Left ventricle myocardium inferior (tissue), 1 donor: ENCODE measurements around the gene CALN1. TPM values are rescaled to one million over a fixed set of nuclear protein-coding genes. Genes with fewer than 3 reads are reported as not detected.

Experiments used
- DNase-seq: peaks from one replicate; pipeline ENCODE4 v3.0.0-alpha.2; 2020
- H3K27ac ChIP-seq: fragments of 200-600 bp; replicated peaks from 2 replicates; pipeline ENCODE4 v1.8.0; 2021
- H3K27me3 ChIP-seq: fragments of 200-600 bp; 2 replicates; pipeline ENCODE4 v1.8.0; 2021; ENCODE audit warnings: low read depth
- H3K36me3 ChIP-seq: fragments of 200-600 bp; 2 replicates; pipeline ENCODE4 v1.8.0; 2021
- H3K4me1 ChIP-seq: fragments of 200-600 bp; 2 replicates; pipeline ENCODE4 v1.8.0; 2021
- H3K4me3 ChIP-seq: fragments of 200-600 bp; 2 replicates; pipeline ENCODE4 v1.8.0; 2021; ENCODE audit warnings: mild to moderate bottlenecking, moderate library complexity
- H3K9me3 ChIP-seq: fragments of 200-600 bp; replicated peaks from 2 replicates; pipeline ENCODE4 v1.8.0; 2021
- CTCF ChIP-seq: fragments of 200-600 bp; IDR thresholded peaks from 2 replicates; pipeline ENCODE4 v1.8.0; 2021; ENCODE audit warnings: antibody characterized with exemption, mild to moderate bottlenecking, borderline replicate concordance
- intact Hi-C: fragments of 100-400 bp; cut with micrococcal nuclease; formaldehyde crosslinking; loops from one replicate; pipeline ENCODE4 v1.11.0; 2022
- total RNA-seq: library from RNA; stranded (reverse); fragmentation: NEBNext Ultra II Directional; extraction: Animal tissue kit (Norgen Biotek cat#: 25700); gene quantifications from one replicate; pipeline ENCODE4 v1.2.1, GENCODE V29; 2021
- donor health status: DM: no; HTN: yes; CAD: no; lungs with severe emphysema.

Gene CALN1
- total RNA-seq, 1 donor from 2014 or later, result not detected

DNA sequence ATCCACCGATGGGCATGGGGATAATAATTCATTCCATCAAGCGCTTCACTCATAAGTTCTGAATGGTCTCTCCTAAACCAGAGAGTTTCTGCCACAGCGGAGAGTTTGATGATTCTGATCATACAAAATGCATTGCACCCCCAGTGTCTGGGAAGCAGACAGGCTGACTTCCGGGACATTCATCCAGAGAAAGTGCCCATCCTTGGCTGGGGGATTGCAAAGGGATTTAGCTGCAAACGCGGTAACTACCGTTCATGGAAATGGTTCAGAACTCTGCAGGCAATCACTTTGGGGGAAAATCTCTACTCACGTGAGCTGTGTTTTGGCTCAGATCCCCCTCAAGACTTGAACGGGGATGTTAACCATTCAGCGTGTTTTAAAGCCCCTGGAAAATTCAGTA, 33.4 kb upstream of the CALN1 start:
- no peak for TF ChIP-seq CTCF
- peaks cover 88% of the 10 kb centered on the region for H3K27me3 ChIP-seq
- H3K36me3 ChIP-seq, result no peaks in the 10 kb centered on the region
- H3K4me1 ChIP-seq, result no peaks in the 10 kb centered on the region
- DNase-seq, result no peak
- no peak overlapping the region for H3K27ac ChIP-seq
- H3K9me3 ChIP-seq, result no peaks in the 10 kb centered on the region
- intact Hi-C loops, result no loop called here
- H3K4me3 ChIP-seq, result no peak overlapping the region

DNA sequence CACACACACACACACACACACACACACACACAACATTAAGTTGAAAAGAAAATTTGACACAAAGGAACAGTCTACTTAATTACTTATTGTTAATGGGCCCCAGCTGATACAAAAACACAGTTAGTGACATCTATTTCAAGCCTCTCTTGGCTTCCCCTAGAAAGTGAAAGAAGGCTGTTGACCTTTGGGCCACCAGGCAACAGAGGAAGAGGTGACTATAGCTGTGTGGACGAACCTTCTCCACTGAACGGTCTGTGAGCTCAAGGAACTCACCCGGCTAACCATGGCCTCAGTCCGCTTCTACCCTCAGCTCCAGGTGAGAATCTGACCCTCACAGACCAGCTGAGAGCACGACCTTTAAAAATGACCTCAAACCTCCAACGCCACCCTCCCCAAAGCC, 32.9 kb upstream of the CALN1 start:
- Histone ChIP-seq H3K4me1 (no peaks in the 10 kb centered on the region), H3K4me3 (no peak overlapping the region), H3K27me3 (peaks cover 83% of the 10 kb centered on the region), H3K27ac (no peak overlapping the region), H3K9me3 (no peaks in the 10 kb centered on the region), H3K36me3 (no peaks in the 10 kb centered on the region)
- DNase-seq, result no peak
- intact Hi-C loops, result no loop called here
- TF ChIP-seq CTCF, result no peak

GRCh38 chr7:72444026-72444776, 32.1 kb upstream of the CALN1 start:
- Histone ChIP-seq H3K36me3 (no peaks in the 10 kb centered on the region), H3K4me3 (no peak overlapping the region), H3K27ac (no peak overlapping the region), H3K9me3 (no peaks in the 10 kb centered on the region), H3K27me3 (peaks cover 85% of the 10 kb centered on the region), H3K4me1 (no peaks in the 10 kb centered on the region)
- DNase-seq, result no peak
- intact Hi-C loops, result no loop called here
- TF ChIP-seq CTCF, result no peak

DNA sequence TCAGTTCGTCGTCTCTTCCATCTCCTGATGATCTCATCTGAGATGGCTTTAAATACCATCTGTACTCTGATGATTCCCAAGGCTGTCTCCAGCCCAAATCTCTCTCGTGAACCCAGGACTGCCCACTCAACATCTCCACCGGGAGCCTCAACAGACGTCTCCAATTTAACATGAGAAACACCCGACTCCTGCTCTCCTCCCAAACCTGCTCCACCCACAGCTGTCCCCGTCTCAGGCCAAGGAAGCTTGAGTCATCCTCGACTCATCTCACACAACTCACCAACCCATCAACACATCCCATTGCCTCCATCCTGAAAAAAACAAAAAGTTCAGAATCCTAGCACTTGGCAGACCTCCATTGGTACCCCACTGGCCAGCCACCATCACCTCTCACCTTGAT, 29.7 kb upstream of the CALN1 start:
- peaks cover 75% of the 10 kb centered on the region for H3K27me3 ChIP-seq
- no peaks in the 10 kb centered on the region for H3K36me3 ChIP-seq
- no peaks in the 10 kb centered on the region for H3K4me1 ChIP-seq
- intact Hi-C loops, result no loop called here
- TF ChIP-seq CTCF, result no peak
- no peak overlapping the region for H3K4me3 ChIP-seq
- DNase-seq, result no peak
- no peak overlapping the region for H3K27ac ChIP-seq
- H3K9me3 ChIP-seq, result no peaks in the 10 kb centered on the region

DNA sequence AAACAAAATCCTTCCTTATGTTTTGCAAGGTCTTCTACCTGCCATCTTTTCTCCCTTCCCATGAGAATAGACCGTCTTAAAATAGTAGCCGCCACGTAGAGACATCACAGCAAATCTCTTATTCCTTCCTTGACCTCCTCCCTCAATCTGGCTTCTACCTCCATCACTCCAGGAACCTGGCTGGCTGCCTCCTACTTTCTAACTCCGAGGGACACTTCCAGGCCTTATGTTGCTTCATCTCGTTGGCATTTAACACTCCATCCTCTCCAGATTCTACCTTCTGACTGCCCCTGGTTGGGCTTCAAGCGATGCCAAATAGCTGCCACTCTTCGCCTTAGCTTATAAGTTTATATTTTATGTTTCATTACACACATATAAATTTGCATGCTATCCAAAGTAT, 26.4 kb upstream of the CALN1 start:
- no peak for TF ChIP-seq CTCF
- peaks cover 49% of the 10 kb centered on the region for H3K27me3 ChIP-seq
- intact Hi-C loops, result no loop called here
- H3K27ac ChIP-seq, result no peak overlapping the region
- H3K4me3 ChIP-seq, result no peak overlapping the region
- H3K4me1 ChIP-seq, result no peaks in the 10 kb centered on the region
- H3K9me3 ChIP-seq, result no peaks in the 10 kb centered on the region
- H3K36me3 ChIP-seq, result no peaks in the 10 kb centered on the region
- no peak for DNase-seq
